Kidney glomerular epithelial cell (primary cell): ENCODE measurements around the gene DPP6.

Source experiments
- DNase-seq: peaks from one replicate; lab custom pipeline; 2025; lab: John Stamatoyannopoulos, UW

The DPP6 gene

DNA sequence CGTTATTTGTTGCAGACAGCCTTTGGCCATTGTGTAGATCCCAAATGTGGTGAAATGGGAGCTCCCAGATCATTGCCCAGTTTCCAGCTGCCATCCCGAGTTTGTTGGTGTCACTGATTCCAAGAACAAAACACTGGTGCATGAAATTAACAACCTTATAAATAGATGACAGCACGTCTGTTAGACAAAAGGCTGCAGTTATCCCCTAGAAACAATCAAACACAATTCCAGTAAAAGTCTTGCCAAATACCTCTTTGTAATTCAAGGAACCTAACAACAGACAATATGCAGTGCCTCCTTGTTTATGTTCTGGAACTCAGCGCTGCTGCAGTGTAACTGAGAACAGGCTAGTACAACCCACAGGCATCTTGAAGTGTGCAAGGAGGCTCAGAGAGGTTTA is 546.2 kb downstream of the DPP6 start:
- no peak for DNase-seq

- no peak for DNase-seq
Observed at GRCh38 chr7:154598864-154599263, 546.7 kb downstream of the DPP6 start.

DNA sequence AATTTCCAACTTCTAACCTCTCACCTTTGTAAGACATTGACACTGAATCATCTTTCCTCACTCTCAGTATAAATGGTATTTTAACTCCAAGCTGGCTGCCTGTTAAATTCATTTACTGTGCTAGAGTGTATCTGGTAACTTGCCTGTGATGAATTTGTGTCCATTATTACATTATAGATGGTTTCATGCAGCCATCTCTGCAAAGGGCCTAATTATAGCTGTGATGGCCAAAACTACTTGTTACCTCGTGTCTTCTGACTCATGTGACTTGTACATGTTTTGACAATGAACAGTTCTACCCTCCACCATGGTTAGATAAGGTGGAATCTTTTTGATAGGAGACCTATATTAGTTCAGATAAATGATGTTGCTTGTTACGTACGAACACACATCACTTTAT is 558.7 kb downstream of the DPP6 start:
- no peak for DNase-seq

DNA sequence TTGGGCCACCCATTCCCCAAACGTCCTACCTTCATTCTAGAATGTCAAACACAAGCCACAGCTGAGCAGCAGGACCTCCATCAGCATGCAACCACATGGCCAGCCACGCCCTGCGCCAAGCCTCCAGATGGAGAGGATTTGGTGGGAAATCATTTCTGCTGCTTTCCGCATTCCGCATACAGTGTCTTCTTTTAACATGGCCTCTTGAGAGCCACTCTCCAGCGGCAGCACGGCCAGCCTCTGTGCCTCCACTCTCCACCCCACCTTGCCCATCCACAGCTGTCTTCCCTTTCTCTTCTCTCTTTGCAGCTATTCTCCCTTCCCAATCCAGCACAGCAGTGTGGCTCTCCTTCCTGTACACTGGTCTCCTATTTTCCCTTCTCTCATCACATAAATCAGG is 561.6 kb downstream of the DPP6 start:
- DNase-seq, result no peak

DNA sequence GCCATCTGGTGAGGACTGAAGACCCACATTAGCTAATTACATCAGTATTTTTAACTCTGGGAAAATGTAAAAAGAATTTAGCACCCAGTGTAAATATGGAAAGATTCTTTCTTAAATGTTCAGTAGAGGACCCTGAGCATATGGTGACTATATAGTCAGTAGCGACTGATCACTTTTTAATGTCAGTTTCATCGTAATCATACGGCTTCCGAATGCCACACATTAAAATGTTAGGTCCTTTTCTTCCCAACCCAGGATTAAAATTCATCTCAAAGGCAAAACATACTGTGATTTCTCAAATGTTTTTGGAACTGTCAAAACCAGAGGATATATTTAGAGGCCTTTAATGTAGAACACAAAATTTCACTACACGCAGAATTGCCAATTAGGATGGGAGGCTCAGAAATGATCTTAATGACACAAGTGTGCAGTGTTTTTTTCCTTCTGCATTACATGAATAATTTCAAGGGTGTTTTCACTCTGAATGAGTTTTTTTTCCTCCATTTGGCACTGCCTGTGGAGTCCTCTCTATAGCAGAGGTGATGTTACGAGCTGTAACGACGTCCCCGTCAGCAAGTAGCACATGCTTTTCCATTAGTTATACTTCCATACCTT is 568.0 kb downstream of the DPP6 start:
- DNase-seq, result no peak

DNA sequence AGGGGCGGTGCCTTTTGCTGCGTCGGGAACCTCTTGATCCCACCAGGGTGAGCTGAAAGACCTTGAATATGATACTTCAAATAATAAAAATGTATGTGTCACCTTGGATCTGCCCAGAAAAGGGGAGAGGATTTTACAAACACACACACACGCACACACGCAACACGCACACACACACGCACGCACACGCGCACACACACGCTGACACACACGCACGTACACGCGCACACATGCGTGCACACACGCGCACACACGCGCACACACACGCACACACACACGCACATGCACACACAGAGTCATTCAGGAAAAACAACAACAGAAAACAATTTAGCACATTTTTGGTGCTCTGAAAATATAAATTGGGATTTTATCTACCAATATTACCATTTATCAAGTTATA is 571.2 kb downstream of the DPP6 start:
- DNase-seq, result no peak

DNA sequence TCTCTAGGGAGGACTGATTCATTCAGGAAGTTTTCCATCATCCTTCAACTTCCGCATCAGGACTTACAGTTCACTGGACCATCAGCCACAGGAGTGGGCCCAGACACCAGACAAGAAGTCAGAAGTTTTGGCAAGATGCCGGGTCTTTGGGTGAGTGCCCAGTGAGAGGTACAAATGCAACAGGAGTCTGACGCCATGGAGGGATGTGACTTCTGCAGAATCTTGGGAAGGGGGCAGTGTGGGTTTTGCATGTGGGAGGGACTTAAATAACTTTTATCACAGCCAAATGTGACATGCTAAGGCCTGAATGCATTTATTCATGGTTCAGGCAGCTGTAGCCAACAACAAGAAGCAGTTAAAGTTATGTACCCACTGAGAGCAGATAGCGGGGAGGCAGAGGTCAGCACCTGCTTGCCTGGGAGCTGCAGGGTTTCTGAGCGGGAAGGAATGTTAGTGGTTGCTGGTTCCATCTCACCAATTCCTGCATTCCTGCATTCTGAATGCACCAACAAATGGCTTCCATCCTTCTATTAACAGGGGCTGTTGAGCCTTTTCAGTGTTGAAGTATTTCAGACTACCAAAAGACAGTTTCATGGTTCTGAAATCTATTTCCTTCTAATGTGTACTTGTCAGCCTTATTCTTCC is 575.6 kb downstream of the DPP6 start:
- no peak for DNase-seq

GRCh38 chr7:154628556-154628955 is 576.4 kb downstream of the DPP6 start:
- DNase-seq, result no peak

DNA sequence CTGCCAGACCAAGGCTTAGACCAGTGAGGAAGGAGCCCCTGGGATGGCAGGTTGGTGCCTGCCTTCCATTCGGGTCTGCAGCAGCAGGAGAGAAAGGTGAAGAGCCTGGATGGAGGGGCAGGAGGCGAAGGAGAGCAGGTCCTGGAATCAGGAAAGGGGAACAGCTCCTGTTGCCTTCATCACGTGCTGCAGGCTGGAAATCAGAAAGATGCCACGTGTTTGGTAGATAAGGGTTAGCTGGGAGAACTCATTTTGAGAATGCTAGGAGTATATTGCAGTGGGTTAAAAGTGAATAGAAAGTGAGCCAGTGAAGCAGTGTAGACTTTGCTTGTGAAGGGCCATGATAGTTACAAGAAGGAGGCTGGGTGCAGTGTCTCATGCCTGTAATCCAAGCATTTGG is 579.0 kb downstream of the DPP6 start:
- DNase-seq, result no peak

- no peak for DNase-seq
Observed at GRCh38 chr7:154633641-154634040, 581.4 kb downstream of the DPP6 start.

DNA sequence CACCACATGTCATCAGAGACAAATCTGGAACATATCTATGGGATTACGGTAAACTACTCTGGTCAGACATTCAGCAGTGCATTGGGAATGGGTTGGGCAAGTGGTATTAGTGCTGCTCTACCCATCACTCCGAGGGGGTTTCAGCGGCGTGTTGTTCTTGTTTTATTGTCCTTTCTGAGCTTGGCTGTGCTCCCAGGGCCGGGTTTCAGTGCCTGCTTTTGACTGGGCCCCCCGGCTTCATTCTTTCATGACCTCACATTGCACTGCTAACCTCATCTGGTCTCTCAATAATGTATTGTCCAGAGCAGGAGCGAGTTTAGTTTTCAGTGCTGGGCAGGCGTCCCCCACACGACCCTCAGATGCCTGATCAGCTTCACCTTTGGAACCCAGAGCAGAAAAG is 586.1 kb downstream of the DPP6 start:
- no peak for DNase-seq

- DNase-seq, result no peak
Observed at GRCh38 chr7:154640266-154640865, 588.2 kb downstream of the DPP6 start.

DNA sequence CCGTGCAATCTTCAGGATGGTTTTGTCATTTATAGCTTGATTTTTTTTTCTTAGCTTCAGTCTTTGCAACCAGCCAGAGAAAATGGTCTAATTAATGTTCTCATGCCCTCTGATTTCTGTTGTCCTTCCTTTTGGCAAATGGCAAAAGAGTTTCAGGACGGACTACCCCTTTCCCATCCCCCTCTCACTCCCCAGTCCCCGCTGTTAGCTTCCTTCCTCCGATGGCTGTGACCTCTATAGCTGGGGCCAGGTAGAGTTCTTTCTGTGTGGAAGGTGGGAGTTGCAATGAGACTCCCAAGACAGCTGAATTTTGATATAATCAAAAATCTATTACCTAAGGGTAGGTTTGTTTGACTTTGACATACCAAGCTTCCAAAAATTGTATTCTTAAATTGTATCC is 588.7 kb downstream of the DPP6 start:
- DNase-seq, result no peak

- DNase-seq, result no peak
Observed at GRCh38 chr7:154644366-154644765, 592.2 kb downstream of the DPP6 start.

GRCh38 chr7:154646126-154647013 is 594.2 kb downstream of the DPP6 start:
- DNase-seq, result no peak

- no peak for DNase-seq
Observed at GRCh38 chr7:154647625-154648024, 595.4 kb downstream of the DPP6 start.

GRCh38 chr7:154649015-154649414 is 596.8 kb downstream of the DPP6 start:
- DNase-seq, result no peak

GRCh38 chr7:154649434-154649833 is 597.2 kb downstream of the DPP6 start:
- DNase-seq, result no peak

- DNase-seq, result no peak
Observed at GRCh38 chr7:154650275-154650674, 598.1 kb downstream of the DPP6 start.

GRCh38 chr7:154651501-154651900 is 599.3 kb downstream of the DPP6 start:
- DNase-seq, result no peak

GRCh38 chr7:154652564-154652963 is 600.4 kb downstream of the DPP6 start:
- DNase-seq, result no peak

DNA sequence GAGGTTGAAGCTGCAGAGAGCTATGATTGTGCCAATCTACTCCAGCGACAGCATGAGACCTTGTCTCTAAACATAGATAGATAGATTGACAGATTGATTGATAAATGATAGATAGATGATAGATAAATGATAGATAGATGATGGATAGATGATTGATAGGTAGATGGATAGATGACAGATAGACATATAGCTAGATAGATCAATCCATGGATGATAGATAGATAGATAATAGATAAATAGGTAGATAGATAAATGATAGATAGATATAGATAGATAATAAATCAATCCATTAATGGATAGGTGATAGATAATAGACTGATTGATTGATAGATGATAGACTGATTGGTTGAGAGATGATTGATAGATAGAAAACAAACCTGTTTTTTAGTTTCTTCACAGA is 601.1 kb downstream of the DPP6 start:
- no peak for DNase-seq

DNA sequence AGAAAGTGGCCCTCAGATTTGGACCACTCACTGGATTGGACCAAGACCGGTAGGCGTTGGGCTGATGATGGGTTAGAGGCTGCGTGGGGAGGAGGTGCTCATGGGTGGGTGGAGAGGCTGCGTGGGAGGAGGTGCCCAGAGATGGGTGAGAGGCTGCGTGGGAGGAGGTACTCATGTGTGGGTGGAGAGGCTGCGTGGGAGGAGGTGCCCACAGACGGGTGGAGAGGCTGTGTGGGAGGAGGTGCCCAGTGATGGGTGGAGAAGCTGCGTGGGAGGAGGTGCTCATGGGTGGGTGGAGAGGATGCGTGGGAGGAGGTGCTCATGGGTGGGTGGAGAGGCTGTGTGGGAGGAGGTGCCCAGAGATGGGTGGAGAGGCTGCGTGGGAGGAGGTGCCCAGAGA is 604.4 kb downstream of the DPP6 start:
- DNase-seq, result no peak
